K562 (cell line): Measurements from ENCODE around the gene PRKAG2. TPM values are rescaled to one million over a fixed set of nuclear protein-coding genes. Genes with fewer than 3 reads are reported as not detected.

ENCODE experiments used
- ARID1B ChIP-seq: fragments of 450-650 bp; IDR thresholded peaks from 2 replicates; pipeline ENCODE4 v1.6.1; 2016; ENCODE audit warnings: antibody characterized with exemption, mild to moderate bottlenecking, inconsistent platforms
- CBFA2T3 ChIP-seq: fragments of 450-650 bp; IDR thresholded peaks from 2 replicates; pipeline ENCODE4 v1.6.1; 2017
- DACH1 ChIP-seq: fragments of 450-650 bp; IDR thresholded peaks from 2 replicates; pipeline ENCODE4 v1.6.1; 2018; ENCODE audit not compliant: partially characterized antibody
- E2F3 ChIP-seq: fragments of 250-450 bp; sonication (Bioruptor Pico); IDR thresholded peaks from 2 replicates; pipeline ENCODE4 v1.4.0; 2020; ENCODE audit warnings: mild to moderate bottlenecking
- GATAD2B ChIP-seq: fragments of 450-650 bp; IDR thresholded peaks from 2 replicates; pipeline ENCODE4 v1.6.1; 2017; ENCODE audit warnings: mild to moderate bottlenecking, borderline replicate concordance
- GTF2F1 ChIP-seq: IDR thresholded peaks from 2 replicates; pipeline ENCODE4 v1.6.1; 2011; ENCODE audit warnings: low read depth, low read length, improper control_type of control experiment
- PRMT5 ChIP-seq: sonication (generic); formaldehyde crosslinking; IDR thresholded peaks from 2 replicates; pipeline ENCODE4 v1.5.0; 2020; ENCODE audit warnings: missing genetic modification reagents
- RBM34 ChIP-seq: fragments of 200-400 bp; formaldehyde crosslinking; IDR thresholded peaks from 2 replicates; pipeline ENCODE4 v1.6.1; 2018; ENCODE audit warnings: low read length, borderline replicate concordance; ENCODE audit not compliant: insufficient read depth
- RCOR1 ChIP-seq, 2 experiments: IDR thresholded peaks; 2 replicates each; pipeline ENCODE4 v1.6.1; 2012; ENCODE audit warnings: low read depth in 2 of 2, low read length in 2 of 2, borderline replicate concordance in 1 of 2, improper control_type of control experiment in 1 of 2
- SMARCA5 ChIP-seq: fragments of 450-650 bp; IDR thresholded peaks from 2 replicates; pipeline ENCODE4 v1.6.1; 2016
- SP1 ChIP-seq: sonication (generic); formaldehyde crosslinking; IDR thresholded peaks from 2 replicates; pipeline ENCODE4 v1.8.1; 2022; ENCODE audit warnings: mild to moderate bottlenecking, missing genetic modification reagents
- ZNF316 ChIP-seq: fragments of 450-650 bp; IDR thresholded peaks from 2 replicates; pipeline ENCODE4 v1.6.1; 2016
- ZNF444 ChIP-seq: fragments of 250-450 bp; sonication (Bioruptor Pico); IDR thresholded peaks from 2 replicates; pipeline ENCODE4 v1.4.0; 2020; ENCODE audit warnings: mild to moderate bottlenecking, moderate library complexity
- polyA plus RNA-seq, 8 experiments: library from polyadenylated mRNA; depleted of rRNA in 4 of 8; stranded (reverse) in 5 of 8; unstranded in 3 of 8; fragments of >200 nt; fragmentation: Nextera tagmentation in 2 of 8; fragmentation: Illumina TruSeq in 1 of 8; extraction: Ambion mirVana in 2 of 8; extraction: Trizol in 1 of 8; gene quantifications; 2 replicates each; pipeline versions ENCODE4 v1.2.1 to v1.2.3, GENCODE V29; 2011 to 2014; ENCODE audit warnings: inconsistent platforms in 1 of 8, missing spikeins in 1 of 8
- total RNA-seq, 7 experiments: library from RNA; depleted of rRNA in 6 of 7; stranded (reverse); fragments of >200 nt in 6 of 7; fragmentation: Illumina TruSeq in 2 of 7; extraction: Trizol in 2 of 7; gene quantifications; 2 replicates each; pipeline versions ENCODE4 v1.2.1 to v1.2.3, GENCODE V29; 2011 to 2021; ENCODE audit warnings: low replicate concordance in 1 of 7
- TF ChIP-seq, protein P1 (sequence below), 2 experiments: fragments of 450-650 bp in 1 of 2; sonication (generic) in 1 of 2; formaldehyde crosslinking in 1 of 2; IDR thresholded peaks in 1 of 2; conservative IDR thresholded peaks in 1 of 2; 2 replicates each; pipeline versions ENCODE4 v1.6.1 to v1.8.1; 2016 to 2023; ENCODE audit warnings: mild to moderate bottlenecking in 2 of 2, moderate library complexity in 2 of 2, inconsistent platforms in 1 of 2, missing genetic modification reagents in 1 of 2
- TF ChIP-seq, protein P2 (sequence below): sonication (generic); formaldehyde crosslinking; IDR thresholded peaks from 2 replicates; pipeline ENCODE4 v1.8.0; 2023; ENCODE audit warnings: missing genetic modification reagents, mild to moderate bottlenecking, borderline replicate concordance
- TF ChIP-seq, protein P3 (sequence below): sonication (generic); formaldehyde crosslinking; IDR thresholded peaks from 2 replicates; pipeline ENCODE4 v1.8.1; 2023; ENCODE audit warnings: mild to moderate bottlenecking, missing genetic modification reagents
- TF ChIP-seq, protein P4 (sequence below), 2 experiments: fragments of 250-450 bp in 1 of 2; fragments of 450-650 bp in 1 of 2; sonication (Bioruptor Pico) in 1 of 2; IDR thresholded peaks; 2 replicates each; pipeline versions ENCODE4 v1.6.1 to v1.8.0; 2016 to 2021; ENCODE audit warnings: mild to moderate bottlenecking in 2 of 2, moderate library complexity in 2 of 2, missing compliant biosample characterization in 1 of 2, missing genetic modification characterization in 1 of 2
- TF ChIP-seq, protein P5 (sequence below): fragments of 450-650 bp; IDR thresholded peaks from 2 replicates; pipeline ENCODE4 v1.6.1; 2017; ENCODE audit warnings: mild to moderate bottlenecking, moderate library complexity

Gene PRKAG2
- total and polyA plus RNA-seq, 9 of the 15 experiments (the other 6 are each of a cell fraction or from before 2014, with no cell fraction given): 0.99 to 5.6 (median 3.3) TPM

DNA sequence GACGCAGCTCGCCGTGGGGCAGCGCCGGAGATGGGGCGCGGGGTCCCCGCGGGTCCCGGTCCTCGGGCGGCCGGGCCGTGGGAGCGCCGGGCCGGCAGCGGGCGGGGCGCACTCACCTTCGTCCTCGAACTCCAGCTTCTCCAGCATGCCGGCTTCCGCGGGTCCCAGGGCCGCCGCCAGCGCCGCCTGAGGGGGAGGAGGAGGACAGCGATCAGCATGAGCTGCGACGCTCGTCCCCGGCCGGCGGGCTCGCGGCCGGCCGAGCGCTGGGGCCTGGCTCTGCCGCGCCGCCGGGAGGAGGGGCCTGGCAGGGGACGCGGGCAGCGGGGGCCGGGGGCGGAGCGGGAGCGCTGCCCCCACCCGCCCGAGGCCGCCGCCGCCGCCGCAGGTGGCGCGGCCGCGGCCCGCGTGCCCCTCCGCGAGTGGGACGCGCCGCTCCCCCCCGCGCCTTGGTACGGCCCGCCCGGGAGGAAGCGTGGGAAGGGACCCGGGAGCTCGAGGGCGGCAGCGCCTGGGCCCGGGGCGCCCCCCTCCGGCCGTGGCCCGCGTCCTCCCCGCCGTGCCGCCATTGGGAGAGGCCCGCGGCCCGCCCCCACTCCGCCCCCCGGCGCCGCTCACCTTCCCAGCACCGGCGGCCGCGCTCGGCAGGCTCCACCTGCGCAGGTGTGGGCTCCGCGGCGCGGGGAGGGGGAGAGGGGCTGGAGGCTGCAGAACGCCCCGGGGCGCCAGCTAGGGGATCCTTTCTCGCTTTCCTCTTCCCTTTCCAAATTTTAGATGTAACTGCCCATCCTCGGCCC, 244.8 kb downstream of the PRKAG2 start (continued):
- TF ChIP-seq RCOR1 (IDR thresholded peaks at IDR 0.05; ENCODE audit: borderline replicate concordance in 1 of 2, low read depth in 2 of 2, low read length in 2 of 2) (peak in 1 of 2 experiments; percentile 37; a peak in 1 of 4 replicates), ARID1B (no peak), DACH1 (no peak), ZNF316 (no peak), PRMT5 (CRISPR knock-in tag) (no peak), E2F3 (CRISPR knock-in tag) (no peak), GATAD2B (peak; percentile 90), SP1 (CRISPR knock-in tag) (no peak), ZNF444 (CRISPR knock-in tag) (no peak), CBFA2T3 (no peak), SMARCA5 (no peak), GTF2F1 (0 out of 2 replicates have a peak, but pooled peaks have one; percentile 63), RBM34 (no peak)
- TF ChIP-seq, protein P1, sequence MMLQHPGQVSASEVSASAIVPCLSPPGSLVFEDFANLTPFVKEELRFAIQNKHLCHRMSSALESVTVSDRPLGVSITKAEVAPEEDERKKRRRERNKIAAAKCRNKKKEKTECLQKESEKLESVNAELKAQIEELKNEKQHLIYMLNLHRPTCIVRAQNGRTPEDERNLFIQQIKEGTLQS (IDR thresholded peaks at IDR 0.05): no peak
- TF ChIP-seq, protein P1 (CRISPR knock-in tag; conservative IDR thresholded peaks at IDR 0.05): no peak
- TF ChIP-seq, protein P2, sequence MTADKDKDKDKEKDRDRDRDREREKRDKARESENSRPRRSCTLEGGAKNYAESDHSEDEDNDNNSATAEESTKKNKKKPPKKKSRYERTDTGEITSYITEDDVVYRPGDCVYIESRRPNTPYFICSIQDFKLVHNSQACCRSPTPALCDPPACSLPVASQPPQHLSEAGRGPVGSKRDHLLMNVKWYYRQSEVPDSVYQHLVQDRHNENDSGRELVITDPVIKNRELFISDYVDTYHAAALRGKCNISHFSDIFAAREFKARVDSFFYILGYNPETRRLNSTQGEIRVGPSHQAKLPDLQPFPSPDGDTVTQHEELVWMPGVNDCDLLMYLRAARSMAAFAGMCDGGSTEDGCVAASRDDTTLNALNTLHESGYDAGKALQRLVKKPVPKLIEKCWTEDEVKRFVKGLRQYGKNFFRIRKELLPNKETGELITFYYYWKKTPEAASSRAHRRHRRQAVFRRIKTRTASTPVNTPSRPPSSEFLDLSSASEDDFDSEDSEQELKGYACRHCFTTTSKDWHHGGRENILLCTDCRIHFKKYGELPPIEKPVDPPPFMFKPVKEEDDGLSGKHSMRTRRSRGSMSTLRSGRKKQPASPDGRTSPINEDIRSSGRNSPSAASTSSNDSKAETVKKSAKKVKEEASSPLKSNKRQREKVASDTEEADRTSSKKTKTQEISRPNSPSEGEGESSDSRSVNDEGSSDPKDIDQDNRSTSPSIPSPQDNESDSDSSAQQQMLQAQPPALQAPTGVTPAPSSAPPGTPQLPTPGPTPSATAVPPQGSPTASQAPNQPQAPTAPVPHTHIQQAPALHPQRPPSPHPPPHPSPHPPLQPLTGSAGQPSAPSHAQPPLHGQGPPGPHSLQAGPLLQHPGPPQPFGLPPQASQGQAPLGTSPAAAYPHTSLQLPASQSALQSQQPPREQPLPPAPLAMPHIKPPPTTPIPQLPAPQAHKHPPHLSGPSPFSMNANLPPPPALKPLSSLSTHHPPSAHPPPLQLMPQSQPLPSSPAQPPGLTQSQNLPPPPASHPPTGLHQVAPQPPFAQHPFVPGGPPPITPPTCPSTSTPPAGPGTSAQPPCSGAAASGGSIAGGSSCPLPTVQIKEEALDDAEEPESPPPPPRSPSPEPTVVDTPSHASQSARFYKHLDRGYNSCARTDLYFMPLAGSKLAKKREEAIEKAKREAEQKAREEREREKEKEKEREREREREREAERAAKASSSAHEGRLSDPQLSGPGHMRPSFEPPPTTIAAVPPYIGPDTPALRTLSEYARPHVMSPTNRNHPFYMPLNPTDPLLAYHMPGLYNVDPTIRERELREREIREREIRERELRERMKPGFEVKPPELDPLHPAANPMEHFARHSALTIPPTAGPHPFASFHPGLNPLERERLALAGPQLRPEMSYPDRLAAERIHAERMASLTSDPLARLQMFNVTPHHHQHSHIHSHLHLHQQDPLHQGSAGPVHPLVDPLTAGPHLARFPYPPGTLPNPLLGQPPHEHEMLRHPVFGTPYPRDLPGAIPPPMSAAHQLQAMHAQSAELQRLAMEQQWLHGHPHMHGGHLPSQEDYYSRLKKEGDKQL (CRISPR knock-in tag): no peak
- TF ChIP-seq, protein P3, sequence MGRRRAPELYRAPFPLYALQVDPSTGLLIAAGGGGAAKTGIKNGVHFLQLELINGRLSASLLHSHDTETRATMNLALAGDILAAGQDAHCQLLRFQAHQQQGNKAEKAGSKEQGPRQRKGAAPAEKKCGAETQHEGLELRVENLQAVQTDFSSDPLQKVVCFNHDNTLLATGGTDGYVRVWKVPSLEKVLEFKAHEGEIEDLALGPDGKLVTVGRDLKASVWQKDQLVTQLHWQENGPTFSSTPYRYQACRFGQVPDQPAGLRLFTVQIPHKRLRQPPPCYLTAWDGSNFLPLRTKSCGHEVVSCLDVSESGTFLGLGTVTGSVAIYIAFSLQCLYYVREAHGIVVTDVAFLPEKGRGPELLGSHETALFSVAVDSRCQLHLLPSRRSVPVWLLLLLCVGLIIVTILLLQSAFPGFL (CRISPR knock-in tag): no peak
- TF ChIP-seq, protein P4, sequence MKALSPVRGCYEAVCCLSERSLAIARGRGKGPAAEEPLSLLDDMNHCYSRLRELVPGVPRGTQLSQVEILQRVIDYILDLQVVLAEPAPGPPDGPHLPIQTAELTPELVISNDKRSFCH (CRISPR knock-in tag; IDR thresholded peaks at IDR 0.05): no peak
- TF ChIP-seq, protein P4 (tag; IDR thresholded peaks at IDR 0.05): no peak
- TF ChIP-seq, protein P5, sequence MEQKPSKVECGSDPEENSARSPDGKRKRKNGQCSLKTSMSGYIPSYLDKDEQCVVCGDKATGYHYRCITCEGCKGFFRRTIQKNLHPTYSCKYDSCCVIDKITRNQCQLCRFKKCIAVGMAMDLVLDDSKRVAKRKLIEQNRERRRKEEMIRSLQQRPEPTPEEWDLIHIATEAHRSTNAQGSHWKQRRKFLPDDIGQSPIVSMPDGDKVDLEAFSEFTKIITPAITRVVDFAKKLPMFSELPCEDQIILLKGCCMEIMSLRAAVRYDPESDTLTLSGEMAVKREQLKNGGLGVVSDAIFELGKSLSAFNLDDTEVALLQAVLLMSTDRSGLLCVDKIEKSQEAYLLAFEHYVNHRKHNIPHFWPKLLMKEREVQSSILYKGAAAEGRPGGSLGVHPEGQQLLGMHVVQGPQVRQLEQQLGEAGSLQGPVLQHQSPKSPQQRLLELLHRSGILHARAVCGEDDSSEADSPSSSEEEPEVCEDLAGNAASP: no peak
